Esophagus muscularis mucosa (tissue), 4 donors: Measurements from ENCODE around the gene STMND1.

Source experiments
- CTCF ChIP-seq, 3 experiments: fragments of 200-600 bp in 2 of 3; fragments of 450-650 bp in 1 of 3; sonication (generic) in 2 of 3; IDR thresholded peaks; one replicate each; pipeline ENCODE4 v1.5.1; 2017 to 2019; ENCODE audit warnings: antibody characterized with exemption in 3 of 3, mild to moderate bottlenecking in 2 of 3, moderate library complexity in 1 of 3
- EP300 ChIP-seq: sonication (generic); formaldehyde crosslinking; IDR thresholded peaks from one replicate; pipeline ENCODE4 v1.6.1; 2017; ENCODE audit warnings: antibody characterized with exemption
- POLR2A ChIP-seq: fragments of 450-650 bp; IDR thresholded peaks from one replicate; pipeline ENCODE4 v1.6.1; 2017; ENCODE audit warnings: antibody characterized with exemption, moderate library complexity, mild to moderate bottlenecking, low read depth
- POLR2AphosphoS5 ChIP-seq, 2 donors: sonication (generic); formaldehyde crosslinking; IDR thresholded peaks; one replicate each; pipeline ENCODE4 v1.6.1; 2017; ENCODE audit warnings: antibody characterized with exemption in 2 of 2

DNA sequence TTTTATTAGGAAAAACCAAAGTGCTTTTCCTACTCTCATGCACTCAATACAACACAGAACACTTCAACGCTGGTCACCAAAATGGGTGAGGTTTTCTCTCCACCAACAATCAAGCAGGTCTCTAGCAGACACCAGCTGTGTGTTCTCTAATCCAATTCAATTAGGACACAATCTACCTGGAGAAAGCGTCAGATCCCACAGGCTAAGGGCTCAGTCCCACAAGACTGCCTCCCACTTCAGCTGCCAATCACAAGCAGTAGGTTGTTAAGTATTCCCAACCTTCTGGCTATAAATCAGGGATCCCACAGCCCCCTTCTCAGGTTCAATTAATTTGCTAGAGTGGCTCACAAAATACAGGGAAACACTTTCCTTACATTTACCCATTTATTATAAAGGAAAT lies 47.7 kb downstream of the STMND1 start:
- TF ChIP-seq POLR2A (no peak), CTCF (IDR thresholded peaks at IDR 0.05) (no peak), POLR2AphosphoS5 (IDR thresholded peaks at IDR 0.05) (no peak), EP300 (no peak)
